ENCODE results near the gene TMEM266.

TMEM266 gene

DNA sequence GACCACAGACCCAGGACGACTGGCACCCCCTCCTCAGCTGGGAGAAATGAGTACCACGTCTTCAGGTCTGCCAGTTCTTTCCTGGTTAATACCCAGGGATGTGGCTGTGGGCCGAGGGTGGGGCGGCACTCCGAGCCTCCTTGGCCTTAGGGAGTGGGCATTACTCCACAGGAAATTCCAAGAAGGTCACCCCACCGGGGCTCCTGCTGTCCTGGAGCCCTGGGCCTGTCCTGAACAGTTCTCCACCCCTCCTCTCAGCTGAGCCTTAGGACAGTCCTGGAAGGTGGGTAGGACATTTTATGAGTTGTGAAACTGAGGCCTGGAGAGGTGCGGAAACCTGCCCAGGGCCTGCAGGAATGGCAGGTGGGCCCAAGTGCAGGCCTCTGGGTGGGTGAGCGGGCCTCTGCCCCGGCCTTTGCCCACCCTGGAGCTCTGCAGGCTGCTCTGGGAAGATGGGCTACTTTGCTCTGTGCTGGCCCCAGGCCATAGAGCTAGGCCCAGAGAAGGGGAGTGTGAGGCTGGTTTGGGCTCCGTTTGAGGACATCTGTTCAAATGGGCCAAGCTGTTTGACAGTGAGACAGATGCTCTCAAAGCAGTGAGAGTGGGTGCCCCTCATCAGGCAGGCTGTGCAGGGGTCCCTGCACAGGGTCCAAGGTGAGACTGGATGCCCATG, 103.1 kb downstream of the TMEM266 start:
- DNase-seq: no peak

DNA sequence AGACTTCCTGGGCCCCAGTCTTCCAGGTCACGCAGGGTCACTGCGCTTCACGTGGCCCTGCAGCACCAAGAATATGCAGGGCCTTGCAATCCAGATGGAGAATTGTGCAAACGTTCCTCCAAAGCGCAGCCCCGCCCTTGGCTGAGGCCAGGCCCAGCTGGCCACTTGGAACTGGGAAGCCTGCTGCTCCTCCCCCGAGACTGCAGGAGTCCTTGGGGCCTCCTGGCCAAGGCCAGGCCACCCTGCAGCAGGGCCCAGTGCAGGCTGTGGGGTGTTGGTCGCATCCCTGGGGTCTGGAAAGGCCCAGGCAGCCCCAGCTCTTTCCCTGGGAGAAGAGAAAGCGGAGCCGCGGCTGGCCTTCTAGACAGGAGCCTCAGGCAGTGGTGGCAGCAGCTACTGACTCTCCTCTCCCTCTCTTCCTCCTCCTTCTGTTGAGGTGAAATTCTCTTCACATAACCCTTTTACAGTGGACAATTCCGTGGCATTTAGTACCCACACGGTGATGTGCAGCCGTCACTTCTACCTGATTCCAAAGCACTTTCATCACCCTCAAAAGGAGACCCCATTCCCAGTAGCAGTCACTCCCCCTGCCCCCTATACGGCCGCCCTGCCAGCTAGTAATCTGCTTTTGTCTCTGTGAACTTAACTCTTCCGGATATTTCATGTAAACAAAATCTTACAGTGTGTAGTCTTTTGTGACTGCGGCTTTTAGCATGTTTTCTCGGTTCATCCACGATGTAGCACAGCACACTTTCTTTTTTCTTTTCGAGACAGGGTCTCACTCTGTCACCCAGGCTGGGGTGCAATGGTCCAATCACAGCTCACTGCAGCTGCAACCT, 103.9 kb downstream of the TMEM266 start:
- peak in 1 of 14 donors; percentile 71 for DNase-seq

DNA sequence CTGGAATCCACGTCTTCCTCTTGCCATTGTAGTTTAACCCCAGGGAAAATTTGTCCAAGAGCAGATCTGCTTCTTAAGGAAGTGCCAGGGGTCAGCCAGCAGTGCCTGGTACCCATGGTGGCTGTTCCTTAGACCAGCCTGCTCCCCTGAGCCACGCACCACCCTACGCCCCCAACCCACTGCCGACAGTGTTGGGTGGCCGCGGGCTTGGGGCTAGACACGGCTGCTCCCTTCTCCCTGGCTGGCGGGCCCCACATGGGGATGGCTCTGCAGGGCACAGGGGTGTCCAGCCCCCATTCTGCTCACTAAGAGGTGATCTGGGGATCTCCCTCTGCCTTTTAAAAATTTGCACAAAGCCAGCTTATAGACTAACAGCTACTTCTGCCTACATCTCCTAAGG, 104.8 kb downstream of the TMEM266 start:
- no peak for DNase-seq

DNA sequence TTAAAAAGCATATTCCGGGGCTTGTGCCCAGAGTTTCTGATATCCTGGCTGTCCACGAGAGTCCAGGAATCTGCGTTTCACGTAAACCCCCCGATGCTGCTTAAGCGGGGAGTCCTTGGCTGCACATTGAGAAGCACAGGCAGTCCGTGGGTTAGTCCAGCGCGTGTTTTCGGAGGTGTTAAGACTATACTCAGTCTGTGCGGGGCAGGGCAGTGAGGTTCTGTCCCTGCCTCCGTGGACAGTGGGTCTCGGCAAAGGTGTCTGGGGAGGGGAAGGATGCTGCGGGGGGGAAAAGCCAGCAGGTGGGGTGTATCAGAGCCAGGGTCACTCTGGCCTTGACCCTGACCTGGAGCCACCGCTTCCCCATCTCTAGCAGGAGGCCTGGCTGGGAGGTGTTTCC, 106.2 kb downstream of the TMEM266 start:
- no peak for DNase-seq

- no peak for DNase-seq
Observed at GRCh38 chr15:76168237-76168984, 108.6 kb downstream of the TMEM266 start.

GRCh38 chr15:76169018-76169417, 109.2 kb downstream of the TMEM266 start:
- DNase-seq: no peak

DNA sequence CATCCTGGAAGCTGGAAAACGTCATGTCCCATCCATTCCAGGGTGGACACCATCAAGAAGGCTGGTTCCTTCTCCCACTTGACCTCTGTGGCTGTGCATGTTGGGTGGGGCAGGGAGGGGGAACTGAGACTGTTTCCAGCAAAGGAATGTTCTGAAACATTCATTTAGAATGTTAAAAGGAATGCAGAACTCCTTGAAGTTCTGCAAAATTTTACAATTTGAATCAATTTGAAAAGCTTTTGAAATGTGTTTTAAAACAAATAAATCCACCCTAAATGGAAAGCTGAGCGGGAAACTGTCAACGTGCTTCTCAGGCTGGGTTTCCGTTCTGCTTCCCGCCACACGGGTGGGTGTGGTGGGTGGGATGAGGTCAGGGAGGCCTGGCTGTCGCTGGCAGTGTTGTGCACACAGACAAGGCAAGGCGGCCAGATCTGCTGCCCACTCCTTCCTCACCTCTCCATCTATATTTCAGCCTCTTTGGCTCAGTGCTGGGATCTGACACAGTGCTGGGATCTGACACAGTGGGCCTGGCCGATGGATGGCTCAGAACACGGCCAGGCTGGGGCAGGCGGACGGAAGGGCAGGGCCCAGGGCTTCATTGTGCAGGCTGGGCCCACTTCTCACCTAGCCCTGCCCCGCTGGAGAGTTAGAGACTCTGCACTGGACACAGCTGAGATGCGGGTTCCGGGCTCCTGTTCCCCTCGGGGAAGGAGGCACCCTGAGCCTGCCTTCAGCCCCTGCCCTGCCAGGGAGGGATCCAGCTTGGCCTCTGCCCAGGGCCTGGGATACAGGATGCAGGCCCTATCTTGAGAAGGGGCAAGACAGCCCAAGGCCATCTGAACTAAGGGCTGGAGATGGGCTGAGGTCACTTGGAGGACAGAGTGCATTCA, 110.4 kb downstream of the TMEM266 start:
- no peak for DNase-seq

DNA sequence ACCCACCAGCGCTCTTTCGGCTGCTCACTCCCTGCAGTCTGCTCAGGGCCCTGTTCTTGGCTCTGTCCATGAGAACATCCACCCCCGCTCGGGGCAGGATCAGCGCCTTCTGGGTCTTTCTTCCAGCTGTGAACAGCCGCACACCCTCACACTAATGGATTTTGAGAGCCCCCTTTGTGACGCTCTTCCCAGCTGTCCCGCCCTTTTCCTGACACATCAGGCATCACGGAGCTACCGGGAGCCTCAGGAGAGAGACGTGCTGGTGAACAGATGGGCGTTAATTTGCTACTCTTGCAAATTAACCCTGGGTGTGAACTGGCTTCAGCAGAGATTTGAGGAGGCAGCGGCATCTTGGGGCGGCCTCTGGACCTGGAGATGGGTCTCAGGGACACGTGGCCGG, 113.0 kb downstream of the TMEM266 start:
- DNase-seq: no peak

GRCh38 chr15:76173317-76173834, 113.6 kb downstream of the TMEM266 start:
- no peak for DNase-seq

DNA sequence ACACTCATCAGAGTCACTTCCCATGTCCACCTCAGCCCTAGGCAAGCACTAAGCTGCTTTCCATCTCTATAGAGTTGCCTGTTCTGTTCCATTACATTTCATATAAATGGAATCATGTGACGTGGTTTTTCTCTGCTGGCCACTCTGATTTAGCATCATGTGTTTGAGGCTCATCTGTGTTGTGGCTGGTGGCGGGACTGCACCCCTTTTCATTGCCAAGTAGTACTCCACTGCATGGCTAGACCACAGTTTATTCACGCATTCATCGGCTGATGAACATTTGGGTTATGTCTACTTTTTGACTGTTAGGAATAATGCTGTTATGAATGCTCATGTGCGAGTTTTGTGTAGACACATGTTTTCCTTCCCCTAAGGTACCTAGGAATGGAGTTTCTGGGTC, 114.9 kb downstream of the TMEM266 start:
- DNase-seq: no peak

GRCh38 chr15:76175442-76175841, 115.7 kb downstream of the TMEM266 start:
- no peak for DNase-seq

GRCh38 chr15:76176059-76176458, 116.3 kb downstream of the TMEM266 start:
- no peak for DNase-seq

DNA sequence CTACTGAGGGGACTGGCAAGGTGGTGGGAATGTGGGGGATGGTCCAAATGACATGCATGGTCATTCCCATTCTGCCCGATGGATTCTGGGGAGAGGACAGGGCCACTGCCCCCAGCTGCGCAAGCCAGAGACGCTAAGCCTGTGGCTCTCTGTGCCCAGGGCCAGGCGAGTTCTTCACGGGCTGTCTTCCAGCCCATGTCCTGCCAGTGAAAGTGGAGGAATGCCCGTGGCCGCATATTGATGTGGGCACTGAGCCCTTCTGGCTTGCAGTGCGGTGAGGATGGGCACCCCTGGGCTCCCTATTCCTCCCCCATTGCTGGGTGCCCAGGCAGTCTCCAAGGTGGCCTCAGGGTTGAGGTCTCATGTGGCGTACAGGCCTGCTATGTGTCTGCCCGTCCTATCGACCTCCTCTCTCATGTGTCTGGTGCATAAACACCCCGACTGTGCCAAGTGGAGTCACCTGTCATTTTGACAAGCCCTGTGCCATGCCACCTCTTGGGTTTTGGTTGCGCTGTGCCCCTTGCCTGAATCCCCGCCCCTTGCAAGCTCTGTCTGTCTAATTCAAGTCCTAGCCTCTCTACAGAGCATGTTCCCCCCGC, 116.8 kb downstream of the TMEM266 start:
- peak in 1 of 14 donors; percentile 65 for DNase-seq

GRCh38 chr15:76177491-76178040, 117.8 kb downstream of the TMEM266 start:
- peak in 2 of 14 donors; percentile 22 to 60 for DNase-seq

DNA sequence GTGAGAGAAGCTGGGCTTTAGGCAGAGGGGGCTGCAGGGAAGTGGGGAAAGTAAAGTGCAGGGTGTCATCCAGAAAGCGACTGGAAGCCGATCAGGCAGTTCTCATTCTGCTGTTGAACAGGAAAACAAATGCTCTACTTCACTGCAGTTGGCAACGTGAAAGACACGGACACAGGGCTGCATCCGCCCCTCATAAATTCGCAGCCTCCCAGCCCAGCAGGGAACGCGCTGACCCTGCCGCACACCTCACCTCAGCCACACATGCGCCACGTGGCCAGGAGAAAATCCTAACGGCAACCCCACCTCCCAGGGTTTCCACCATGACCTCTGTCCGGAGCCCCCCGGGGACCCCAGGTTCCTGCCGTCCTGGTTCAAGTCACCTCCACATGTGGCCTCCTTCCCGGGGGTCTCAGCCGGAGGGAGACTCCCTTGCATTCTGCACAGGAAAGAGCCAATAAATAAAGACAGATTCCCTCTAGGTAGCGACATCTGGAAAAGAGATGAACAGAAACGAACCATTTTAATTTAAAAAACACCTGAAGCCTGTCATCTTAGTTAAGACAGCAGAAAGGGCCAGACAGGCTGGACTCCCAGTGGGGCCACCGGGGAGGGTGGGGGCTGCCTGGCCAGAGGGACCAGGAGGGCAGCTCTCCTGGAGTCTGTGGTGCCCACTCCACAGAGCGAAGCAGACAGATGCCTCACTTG, 118.7 kb downstream of the TMEM266 start:
- no peak for DNase-seq

DNA sequence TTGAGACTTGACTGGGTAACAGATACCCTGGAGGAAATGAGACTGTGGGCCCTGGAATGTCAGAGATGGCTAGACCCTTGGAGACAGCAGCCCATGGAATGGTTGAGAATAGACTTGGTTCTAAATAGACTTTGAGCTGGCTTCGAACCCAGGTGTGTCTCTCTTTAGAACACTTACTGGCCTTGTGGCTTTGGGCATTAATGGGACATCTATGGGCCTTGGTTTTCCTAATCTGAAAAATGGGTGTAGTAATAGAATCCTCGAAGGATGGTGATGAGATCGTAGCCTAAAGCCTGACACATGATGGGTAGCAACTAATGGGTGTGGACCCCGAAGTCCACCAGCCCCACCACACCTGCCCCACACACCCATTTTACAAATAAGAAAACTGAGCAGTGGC, 119.2 kb downstream of the TMEM266 start:
- DNase-seq: no peak

DNA sequence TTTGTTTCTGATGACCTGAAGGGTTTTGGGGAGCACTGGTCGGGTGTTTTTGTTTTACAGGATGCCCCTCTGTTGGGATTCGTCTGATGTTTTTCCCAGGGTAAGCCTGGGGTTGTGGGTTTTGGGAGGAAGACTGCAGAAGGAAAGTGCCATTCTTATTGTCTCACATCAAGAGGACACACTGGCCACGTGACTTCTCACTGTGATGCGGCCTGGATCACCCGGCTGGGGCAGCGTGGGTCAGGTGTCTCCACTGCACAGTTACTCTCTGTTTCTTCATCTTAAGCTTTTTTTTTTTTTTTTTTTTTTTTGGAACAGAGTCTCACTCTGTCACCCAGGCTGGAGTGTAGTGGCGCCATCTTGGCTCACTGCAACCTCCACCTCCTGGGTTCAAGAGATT, 120.5 kb downstream of the TMEM266 start:
- no peak for DNase-seq

GRCh38 chr15:76181705-76182107, 121.9 kb downstream of the TMEM266 start:
- no peak for DNase-seq

DNA sequence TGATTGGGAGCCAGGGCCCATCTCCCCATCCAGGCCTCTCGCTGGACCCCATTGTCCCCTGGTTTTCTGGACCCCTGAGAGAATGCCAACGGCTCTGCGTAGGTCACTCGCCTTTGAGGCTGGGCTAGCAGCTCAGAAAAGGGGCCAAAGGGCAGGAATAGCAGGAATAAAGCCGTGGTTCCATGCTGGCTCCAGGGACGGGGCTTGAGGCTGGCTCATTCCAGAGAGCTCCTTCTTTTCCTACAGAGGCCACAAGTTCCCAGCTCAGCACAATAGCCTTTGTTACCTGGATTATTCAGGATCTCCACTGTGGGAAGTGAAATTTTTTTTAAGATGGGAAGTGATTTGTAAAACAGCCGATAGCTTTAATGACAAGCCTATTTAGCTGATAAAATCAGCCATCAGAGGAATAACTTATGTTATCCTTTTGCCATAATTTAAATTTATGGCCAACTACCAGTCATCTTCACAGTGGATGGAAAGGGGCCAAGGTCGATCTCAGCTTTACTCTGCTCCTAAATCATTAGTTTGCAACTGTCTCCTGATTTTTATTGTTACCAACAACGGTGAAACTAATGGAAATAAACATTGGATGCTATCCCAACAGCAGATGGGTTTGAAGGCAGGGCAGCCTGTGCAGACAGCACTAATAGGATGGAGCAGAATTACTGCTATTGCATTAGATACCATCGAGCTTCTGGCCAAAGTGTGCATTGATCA, 124.3 kb downstream of the TMEM266 start:
- peak in 1 of 14 donors; percentile 37 for DNase-seq

- DNase-seq: no peak
Observed at GRCh38 chr15:76184650-76185035, 124.9 kb downstream of the TMEM266 start.

Measured in C1 segment of cervical spinal cord (tissue), 14 donors.